ENCODE measurements around the gene NUDT14.

The NUDT14 gene

DNA sequence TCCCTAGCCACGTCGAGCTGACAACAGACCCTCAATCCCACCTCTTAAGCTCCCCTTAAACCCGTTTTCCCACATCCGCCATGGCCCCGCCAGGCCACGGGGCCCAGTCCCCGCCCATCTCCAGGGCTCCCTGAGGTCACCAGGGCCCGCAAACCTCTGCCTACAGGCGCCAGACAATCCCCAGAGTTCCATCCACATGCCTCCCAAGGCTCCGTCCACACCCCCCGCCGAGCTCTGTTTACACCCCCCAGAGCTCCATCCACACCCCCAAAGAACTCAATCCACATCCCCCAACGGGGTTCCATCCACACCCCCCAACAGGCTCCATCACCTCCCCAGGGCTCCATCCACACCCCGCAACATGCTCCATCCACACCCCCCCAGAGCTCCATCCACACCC lies 21.8 kb downstream of the NUDT14 start:
- no peak for DNase-seq (ENCODE audit: low read depth in 2 of 2)

- DNase-seq (ENCODE audit: low read depth in 2 of 2): no peak
Observed at GRCh38 chr14:105158794-105159193, 22.3 kb downstream of the NUDT14 start.

DNA sequence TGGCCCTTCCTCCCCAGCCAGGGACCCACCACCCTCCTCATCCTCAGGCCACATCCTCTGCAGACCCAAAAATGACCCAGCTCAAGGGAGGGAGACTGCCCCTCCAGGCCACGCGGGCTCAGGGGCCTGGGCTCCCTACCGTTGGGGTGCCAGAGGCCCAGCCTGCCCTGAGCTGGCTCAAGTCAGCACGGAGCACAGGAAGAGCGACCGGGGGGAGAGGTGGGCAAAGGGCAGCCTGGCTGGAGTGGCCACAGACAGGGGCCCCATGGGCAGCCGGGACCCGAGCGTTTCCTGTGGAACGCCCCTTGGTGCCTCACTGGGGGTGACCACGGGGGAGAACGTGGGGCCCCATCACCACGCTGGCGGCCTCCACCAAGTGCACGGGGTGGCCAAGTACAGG lies 23.2 kb downstream of the NUDT14 start:
- DNase-seq (ENCODE audit: low read depth in 2 of 2): no peak

GRCh38 chr14:105156414-105157375 lies 24.4 kb downstream of the NUDT14 start:
- no peak for DNase-seq (ENCODE audit: low read depth in 2 of 2)

DNA sequence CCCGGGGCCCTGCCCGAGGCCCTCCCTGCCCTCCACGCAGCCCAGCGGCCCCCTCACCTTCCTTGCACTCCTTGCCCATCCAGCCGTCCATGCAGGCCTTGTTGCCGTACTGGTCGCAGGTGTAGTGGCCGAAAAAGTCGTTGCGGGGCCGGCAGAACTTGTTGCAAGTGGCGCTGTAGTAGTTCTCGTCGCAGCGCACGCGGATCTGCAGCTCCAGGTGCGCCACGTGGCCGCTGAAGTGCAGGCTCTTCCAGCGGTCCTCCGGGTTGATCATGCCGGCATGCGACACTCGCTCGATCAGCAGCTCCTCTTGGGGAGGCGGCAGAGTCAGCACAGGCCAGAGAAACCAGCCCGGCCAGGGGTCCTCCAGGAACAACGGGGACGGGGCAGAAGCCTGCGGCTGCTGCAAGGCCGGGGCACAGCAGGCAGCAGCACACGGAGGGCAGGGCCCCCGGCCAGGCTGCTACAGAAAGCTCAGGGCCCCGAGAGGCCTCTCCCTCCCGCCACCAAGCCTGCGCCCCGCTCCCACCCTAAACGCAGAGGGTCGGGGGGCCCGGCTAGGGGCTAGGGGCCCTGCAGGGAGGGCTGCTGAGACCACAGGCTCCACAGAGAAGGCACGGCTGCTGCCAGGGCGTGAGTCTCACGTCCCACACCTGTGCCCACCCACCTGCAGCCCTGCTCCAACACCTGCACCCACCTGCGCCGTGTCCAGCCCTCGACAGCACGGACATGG lies 25.3 kb downstream of the NUDT14 start:
- no peak for DNase-seq (ENCODE audit: low read depth in 2 of 2)

GRCh38 chr14:105155071-105155651 lies 26.0 kb downstream of the NUDT14 start:
- DNase-seq (ENCODE audit: low read depth in 2 of 2): no peak

GRCh38 chr14:105154476-105154871 lies 26.6 kb downstream of the NUDT14 start:
- DNase-seq (ENCODE audit: low read depth in 2 of 2): no peak

DNA sequence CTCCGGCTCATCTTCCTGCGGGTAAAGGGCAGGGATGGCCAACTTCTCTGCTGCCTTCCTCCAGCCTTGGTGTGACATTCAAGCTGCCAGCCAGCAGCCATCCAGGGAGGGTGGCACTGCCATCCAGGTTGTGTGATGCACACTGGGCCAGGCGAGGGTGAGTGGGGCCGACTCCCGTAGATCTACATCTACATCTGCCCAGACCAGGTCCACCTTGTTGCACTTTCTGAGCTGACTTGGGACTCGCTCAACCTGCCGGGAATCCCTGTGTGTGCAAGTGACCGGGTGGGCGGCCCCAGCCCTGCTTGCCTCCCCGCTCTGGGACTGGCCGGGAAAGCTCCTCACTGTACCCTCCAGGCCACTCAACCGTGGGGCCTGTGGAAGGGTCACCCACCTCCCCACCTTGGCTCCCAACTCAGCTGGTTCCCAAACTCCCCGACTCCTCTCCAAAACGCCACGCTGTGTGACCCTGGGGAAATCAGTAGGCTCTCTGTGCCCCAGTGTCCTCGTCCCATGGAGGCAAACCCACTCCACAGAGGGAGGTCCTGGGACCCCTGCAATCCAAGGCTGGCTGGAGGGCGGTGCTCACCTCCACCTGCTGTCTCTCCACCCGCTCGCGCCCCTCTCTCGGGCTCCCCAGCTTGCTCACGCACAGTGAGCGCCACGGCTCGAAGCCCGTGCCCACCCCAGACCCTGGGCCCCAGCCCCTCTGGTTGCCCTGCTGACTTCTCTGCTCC lies 27.2 kb downstream of the NUDT14 start:
- DNase-seq (ENCODE audit: low read depth in 2 of 2): no peak

- DNase-seq (ENCODE audit: low read depth in 2 of 2): no peak
Observed at GRCh38 chr14:105153331-105153731, 27.8 kb downstream of the NUDT14 start.

DNA sequence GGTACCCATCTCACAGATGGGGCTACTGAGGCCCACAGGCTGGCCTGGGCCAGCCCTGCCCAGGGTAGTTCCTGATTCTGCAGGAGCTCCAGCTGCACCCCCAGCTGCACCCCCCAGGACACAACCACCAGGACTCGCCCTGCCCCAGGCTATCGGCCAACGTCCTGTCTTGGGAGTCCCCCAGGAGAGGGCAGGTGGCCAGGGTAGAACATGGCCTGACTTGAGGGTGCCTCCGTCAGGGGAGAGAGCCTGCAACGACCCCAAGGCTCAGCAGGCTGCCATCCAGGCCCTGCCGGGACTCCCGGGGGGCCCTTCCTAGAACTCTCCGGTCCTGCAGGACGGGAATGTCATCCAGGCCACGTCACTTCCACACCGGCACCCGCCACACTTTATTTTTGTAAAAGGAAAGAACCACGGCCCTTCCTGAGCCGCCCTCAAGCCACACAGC lies 28.3 kb downstream of the NUDT14 start:
- DNase-seq (ENCODE audit: low read depth in 2 of 2): no peak

GRCh38 chr14:105151838-105152793 lies 29.0 kb downstream of the NUDT14 start:
- DNase-seq (ENCODE audit: low read depth in 2 of 2): no peak

- DNase-seq (ENCODE audit: low read depth in 2 of 2): no peak
Observed at GRCh38 chr14:105151084-105151837, 29.9 kb downstream of the NUDT14 start.

- no peak for DNase-seq (ENCODE audit: low read depth in 2 of 2)
Observed at GRCh38 chr14:105150368-105151083, 30.6 kb downstream of the NUDT14 start.

- no peak for DNase-seq (ENCODE audit: low read depth in 2 of 2)
Observed at GRCh38 chr14:105150026-105150367, 31.1 kb downstream of the NUDT14 start.

GRCh38 chr14:105149146-105149781 lies 31.8 kb downstream of the NUDT14 start:
- DNase-seq (ENCODE audit: low read depth in 2 of 2): no peak

- no peak for DNase-seq (ENCODE audit: low read depth in 2 of 2)
Observed at GRCh38 chr14:105148604-105149145, 32.4 kb downstream of the NUDT14 start.

GRCh38 chr14:105147671-105148603 lies 33.2 kb downstream of the NUDT14 start:
- no peak for DNase-seq (ENCODE audit: low read depth in 2 of 2)
